SK-N-SH treated with all-trans-retinoic acid at 6 μM for 48 hours (cell line): ENCODE data around the gene ELOVL1.

Experiments
- ATAC-seq: fragments of 200-7000 bp; cut with Tn5 transposase; 3 replicates; pipeline ENCODE4 v1.9.1; 2020; ENCODE audit warnings: mild to moderate bottlenecking, moderate library complexity
- ARNTL ChIP-seq: fragments of 450-650 bp; formaldehyde crosslinking; IDR thresholded peaks from 2 replicates; pipeline ENCODE4 v1.5.0; 2020; ENCODE audit warnings: low read depth, mild to moderate bottlenecking, moderate library complexity, borderline replicate concordance
- BACH2 ChIP-seq: fragments of 250-450 bp; sonication (Bioruptor Pico); IDR thresholded peaks from 2 replicates; pipeline ENCODE4 v1.9.0; 2021; ENCODE audit warnings: mild to moderate bottlenecking, borderline replicate concordance
- CSDC2 ChIP-seq: fragments of 250-450 bp; sonication (Bioruptor Pico); IDR thresholded peaks from 2 replicates; pipeline ENCODE4 v1.5.0; 2020; ENCODE audit warnings: mild to moderate bottlenecking, moderate library complexity
- CSRNP3 ChIP-seq: fragments of 250-450 bp; sonication (Bioruptor Pico); IDR thresholded peaks from 2 replicates; pipeline ENCODE4 v1.5.1; 2021; ENCODE audit warnings: mild to moderate bottlenecking, moderate library complexity
- ESRRG ChIP-seq: fragments of 250-450 bp; sonication (Bioruptor Pico); IDR thresholded peaks from 2 replicates; pipeline ENCODE4 v1.6.1; 2021; ENCODE audit warnings: mild to moderate bottlenecking
- GLIS3 ChIP-seq: fragments of 250-450 bp; sonication (Bioruptor Pico); IDR thresholded peaks from 2 replicates; pipeline ENCODE4 v1.5.0; 2020; ENCODE audit warnings: mild to moderate bottlenecking, moderate library complexity
- ISL1 ChIP-seq: fragments of 250-450 bp; sonication (Bioruptor Pico); IDR thresholded peaks from 2 replicates; pipeline ENCODE4 v2.1.2; 2022; ENCODE audit warnings: mild to moderate bottlenecking, moderate library complexity
- OSR1 ChIP-seq: fragments of 250-450 bp; sonication (Bioruptor Pico); IDR thresholded peaks from 2 replicates; pipeline ENCODE4 v1.8.0; 2022; ENCODE audit warnings: moderate library complexity, mild to moderate bottlenecking, inconsistent platforms
- PATZ1 ChIP-seq: fragments of 250-450 bp; sonication (Bioruptor Pico); IDR thresholded peaks from 2 replicates; pipeline ENCODE4 v1.8.0; 2020; ENCODE audit warnings: mild to moderate bottlenecking, moderate library complexity, borderline replicate concordance
- POU6F1 ChIP-seq: fragments of 250-450 bp; sonication (Bioruptor Pico); IDR thresholded peaks from 2 replicates; pipeline ENCODE4 v1.8.0; 2021; ENCODE audit warnings: low read depth, mild to moderate bottlenecking, moderate library complexity, borderline replicate concordance
- RARB ChIP-seq: fragments of 250-450 bp; sonication (Bioruptor Pico); IDR thresholded peaks from 2 replicates; pipeline ENCODE4 v1.8.0; 2021; ENCODE audit warnings: mild to moderate bottlenecking, moderate library complexity
- SNAI2 ChIP-seq: fragments of 250-450 bp; sonication (Bioruptor Pico); IDR thresholded peaks from 2 replicates; pipeline ENCODE4 v1.5.0; 2020; ENCODE audit warnings: mild to moderate bottlenecking, moderate library complexity
- TCF4 ChIP-seq: fragments of 250-450 bp; sonication (Bioruptor Pico); IDR thresholded peaks from 2 replicates; pipeline ENCODE4 v1.8.0; 2021; ENCODE audit warnings: mild to moderate bottlenecking, moderate library complexity, borderline replicate concordance
- TSHZ2 ChIP-seq: fragments of 250-450 bp; sonication (Bioruptor Pico); IDR thresholded peaks from 2 replicates; pipeline ENCODE4 v1.5.0; 2020; ENCODE audit warnings: mild to moderate bottlenecking, moderate library complexity
- ZFP3 ChIP-seq: fragments of 250-450 bp; sonication (Bioruptor Pico); IDR thresholded peaks from 2 replicates; pipeline ENCODE4 v1.5.0; 2020; ENCODE audit warnings: mild to moderate bottlenecking, moderate library complexity
- ZNF565 ChIP-seq: fragments of 450-650 bp; formaldehyde crosslinking; conservative IDR thresholded peaks from 2 replicates; pipeline ENCODE4 v1.5.0; 2020; ENCODE audit warnings: low read depth, mild to moderate bottlenecking, moderate library complexity
- ZNF70 ChIP-seq: fragments of 450-650 bp; formaldehyde crosslinking; IDR thresholded peaks from 2 replicates; pipeline ENCODE4 v1.5.0; 2020; ENCODE audit warnings: mild to moderate bottlenecking, moderate library complexity
- ZNF8 ChIP-seq: fragments of 450-650 bp; formaldehyde crosslinking; IDR thresholded peaks from 2 replicates; pipeline ENCODE4 v1.5.0; 2020; ENCODE audit warnings: mild to moderate bottlenecking, moderate library complexity

Gene ELOVL1

GRCh38 chr1:43348809-43349593 is 18.8 kb downstream of the ELOVL1 start:
- ATAC-seq, result peak; percentile 90
- TF ChIP-seq ZNF8 (CRISPR knock-in tag), result no peak
- TF ChIP-seq CSRNP3, result no peak
- no peak for TF ChIP-seq ZNF565 (CRISPR knock-in tag)
- no peak for TF ChIP-seq SNAI2
- TF ChIP-seq ZNF70, result no peak
- TF ChIP-seq GLIS3 (CRISPR knock-in tag), result no peak
- TF ChIP-seq ISL1 (CRISPR knock-in tag), result no peak
- TF ChIP-seq RARB, result no peak
- no peak for TF ChIP-seq BACH2
- TF ChIP-seq PATZ1 (CRISPR knock-in tag), result no peak
- no peak for TF ChIP-seq ZFP3 (CRISPR knock-in tag)

GRCh38 chr1:43348343-43348808 is 19.4 kb downstream of the ELOVL1 start:
- no peak for TF ChIP-seq ZNF8 (CRISPR knock-in tag)
- TF ChIP-seq ARNTL (CRISPR knock-in tag), result no peak
- TF ChIP-seq GLIS3 (CRISPR knock-in tag), result no peak
- TF ChIP-seq RARB, result no peak
- no peak for TF ChIP-seq TCF4 (CRISPR knock-in tag)
- TF ChIP-seq ZNF70, result no peak
- ATAC-seq, result peak; percentile 20

- ATAC-seq, result no peak
These were observed 21.2 kb downstream of the ELOVL1 start for GRCh38 chr1:43346636-43347035.

More at GRCh38 chr1:43346636-43347035, 21.2 kb downstream of the ELOVL1 start:
- TF ChIP-seq OSR1 (CRISPR knock-in tag) (no peak), ESRRG (CRISPR knock-in tag) (no peak), ZFP3 (CRISPR knock-in tag) (no peak), RARB (no peak), BACH2 (no peak), GLIS3 (CRISPR knock-in tag) (no peak), ISL1 (CRISPR knock-in tag) (no peak), CSDC2 (no peak), TSHZ2 (CRISPR knock-in tag) (no peak), POU6F1 (CRISPR knock-in tag) (no peak)
- TF ChIP-seq, all 23 proteins: peak for 0
